ENCODE measurements around the gene GHRH.

GHRH gene

GRCh38 chr20:37290158-37290810 is 28.7 kb upstream of the GHRH start:
- no peak for DNase-seq

- DNase-seq, result no peak
Observed at GRCh38 chr20:37288091-37288490, 26.5 kb upstream of the GHRH start.

- no peak for DNase-seq
Observed at GRCh38 chr20:37285664-37286374, 24.2 kb upstream of the GHRH start.

- no peak for DNase-seq
Observed at GRCh38 chr20:37284691-37285161, 23.1 kb upstream of the GHRH start.

- DNase-seq, result no peak
Observed at GRCh38 chr20:37283530-37284195, 22.0 kb upstream of the GHRH start.

GRCh38 chr20:37282556-37282955 is 20.9 kb upstream of the GHRH start:
- no peak for DNase-seq

GRCh38 chr20:37280403-37280802 is 18.8 kb upstream of the GHRH start:
- DNase-seq, result no peak

- DNase-seq, result no peak
Observed at GRCh38 chr20:37279820-37280219, 18.2 kb upstream of the GHRH start.

- no peak for DNase-seq
Observed at GRCh38 chr20:37278966-37279590, 17.5 kb upstream of the GHRH start.

GRCh38 chr20:37277253-37277593 is 15.6 kb upstream of the GHRH start:
- DNase-seq, result no peak

GRCh38 chr20:37276494-37277252 is 15.1 kb upstream of the GHRH start:
- no peak for DNase-seq

GRCh38 chr20:37274851-37275524 is 13.4 kb upstream of the GHRH start:
- DNase-seq, result no peak

- no peak for DNase-seq
Observed at GRCh38 chr20:37273988-37274387, 12.4 kb upstream of the GHRH start.

GRCh38 chr20:37271421-37271768 is 9.8 kb upstream of the GHRH start:
- no peak for DNase-seq

- no peak for DNase-seq
Observed at GRCh38 chr20:37270576-37271420, 9.2 kb upstream of the GHRH start.

- DNase-seq, result no peak
Observed at GRCh38 chr20:37267667-37268313, 6.2 kb upstream of the GHRH start.

- no peak for DNase-seq
Observed at GRCh38 chr20:37266940-37267666, 5.5 kb upstream of the GHRH start.

- no peak for DNase-seq
Observed at GRCh38 chr20:37265152-37265551, 3.5 kb upstream of the GHRH start.

- DNase-seq, result no peak
Observed at GRCh38 chr20:37263686-37264085, 2.1 kb upstream of the GHRH start.

- DNase-seq, result no peak
Observed at GRCh38 chr20:37262505-37262904, 891 bp upstream of the GHRH start.
